ENCODE results near the gene PDPK1. TPM values are rescaled to one million over a fixed set of nuclear protein-coding genes. Genes with fewer than 3 reads are reported as not detected.
"Not testable (repeated sequence)": the region's sequence is repeated elsewhere in the genome, so short reads cannot be mapped to it uniquely, and the experiment has no call there.

The PDPK1 gene
- total RNA-seq, 1 donor from 2014 or later: 22.4 TPM

GRCh38 chr16:2523801-2524231 is 14.0 kb upstream of the PDPK1 start:
- DNase-seq (ENCODE audit: low read depth): no peak

- no peak for DNase-seq (ENCODE audit: low read depth)
Observed at GRCh38 chr16:2524339-2524938, 13.4 kb upstream of the PDPK1 start.

- DNase-seq (ENCODE audit: low read depth): no peak
Observed at GRCh38 chr16:2526135-2526534, 11.7 kb upstream of the PDPK1 start.

DNA sequence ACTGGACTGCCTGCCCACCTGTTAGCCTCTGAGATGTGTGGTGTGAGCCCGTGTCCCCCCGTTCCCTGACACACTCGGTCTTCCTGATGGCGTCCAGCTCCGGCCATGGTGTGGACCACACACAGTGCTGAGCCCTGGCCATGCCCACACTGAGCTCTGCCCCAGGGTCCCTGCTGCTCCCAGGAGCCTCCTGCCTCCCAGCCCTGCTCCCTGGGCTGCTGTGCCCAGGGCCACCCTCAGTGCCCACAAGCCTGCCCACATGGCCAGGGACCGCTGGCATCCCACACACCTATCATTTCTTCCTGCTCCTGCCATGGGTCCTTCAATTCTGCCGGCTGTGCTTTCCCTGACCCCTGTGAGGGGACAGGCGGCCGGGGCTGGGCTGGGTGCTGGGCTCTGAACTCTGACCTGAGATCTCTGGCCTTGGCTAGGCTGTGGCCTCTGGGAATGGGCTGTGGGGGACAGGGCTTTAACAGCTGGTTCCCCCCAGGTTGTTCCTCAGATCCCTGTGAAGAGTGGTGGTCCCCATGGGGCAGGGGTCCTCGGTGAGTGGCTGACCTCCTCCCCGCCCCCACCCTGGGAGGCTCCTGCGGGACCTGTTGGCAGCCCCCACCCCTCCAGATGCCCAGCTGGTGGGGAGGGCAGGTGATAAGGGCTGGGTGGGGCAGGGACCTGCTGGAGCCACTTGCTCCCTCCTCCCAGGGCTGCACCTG is 10.6 kb upstream of the PDPK1 start:
- DNase-seq (ENCODE audit: low read depth): no peak

GRCh38 chr16:2527784-2528100 is 10.1 kb upstream of the PDPK1 start:
- DNase-seq (ENCODE audit: low read depth): no peak

DNA sequence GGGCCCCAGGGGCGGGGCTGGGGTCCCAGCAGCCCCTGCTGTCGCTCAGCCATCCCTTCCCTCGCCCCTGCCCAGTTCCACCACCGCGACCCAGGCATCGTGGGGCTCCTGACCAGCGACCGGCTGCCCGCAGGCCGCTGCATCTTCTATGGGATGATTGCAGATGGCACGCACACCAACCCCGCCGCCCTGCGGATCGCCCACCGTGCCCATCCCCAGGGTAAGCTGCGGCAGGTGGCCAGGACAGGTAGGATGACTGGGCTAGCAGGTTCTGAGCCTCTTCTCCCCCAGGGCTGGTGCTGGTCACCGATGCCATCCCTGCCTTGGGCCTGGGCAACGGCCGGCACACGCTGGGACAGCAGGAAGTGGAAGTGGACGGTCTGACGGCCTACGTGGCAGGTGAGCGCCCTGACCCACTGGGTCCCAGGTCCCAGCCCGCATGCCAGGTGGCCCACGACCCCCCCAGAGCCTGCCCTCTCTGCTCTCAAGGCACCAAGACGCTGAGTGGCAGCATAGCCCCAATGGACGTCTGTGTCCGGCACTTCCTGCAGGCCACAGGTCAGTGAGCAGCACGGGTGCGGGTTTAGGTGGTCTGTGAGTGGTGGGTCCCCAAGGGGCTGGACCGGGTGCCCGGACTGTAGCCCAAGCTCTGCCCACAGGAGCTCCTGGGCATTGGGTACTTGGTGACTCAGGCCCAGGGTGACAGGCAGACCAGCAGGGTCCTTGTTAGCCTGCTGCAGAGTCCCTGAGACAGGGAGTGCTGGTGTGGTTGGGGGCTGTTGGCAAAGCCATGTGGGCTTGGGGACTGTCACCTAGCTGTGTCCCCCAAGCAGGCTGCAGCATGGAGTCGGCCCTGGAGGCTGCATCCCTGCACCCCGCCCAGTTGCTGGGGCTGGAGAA is 9.4 kb upstream of the PDPK1 start:
- no peak for DNase-seq (ENCODE audit: low read depth)

DNA sequence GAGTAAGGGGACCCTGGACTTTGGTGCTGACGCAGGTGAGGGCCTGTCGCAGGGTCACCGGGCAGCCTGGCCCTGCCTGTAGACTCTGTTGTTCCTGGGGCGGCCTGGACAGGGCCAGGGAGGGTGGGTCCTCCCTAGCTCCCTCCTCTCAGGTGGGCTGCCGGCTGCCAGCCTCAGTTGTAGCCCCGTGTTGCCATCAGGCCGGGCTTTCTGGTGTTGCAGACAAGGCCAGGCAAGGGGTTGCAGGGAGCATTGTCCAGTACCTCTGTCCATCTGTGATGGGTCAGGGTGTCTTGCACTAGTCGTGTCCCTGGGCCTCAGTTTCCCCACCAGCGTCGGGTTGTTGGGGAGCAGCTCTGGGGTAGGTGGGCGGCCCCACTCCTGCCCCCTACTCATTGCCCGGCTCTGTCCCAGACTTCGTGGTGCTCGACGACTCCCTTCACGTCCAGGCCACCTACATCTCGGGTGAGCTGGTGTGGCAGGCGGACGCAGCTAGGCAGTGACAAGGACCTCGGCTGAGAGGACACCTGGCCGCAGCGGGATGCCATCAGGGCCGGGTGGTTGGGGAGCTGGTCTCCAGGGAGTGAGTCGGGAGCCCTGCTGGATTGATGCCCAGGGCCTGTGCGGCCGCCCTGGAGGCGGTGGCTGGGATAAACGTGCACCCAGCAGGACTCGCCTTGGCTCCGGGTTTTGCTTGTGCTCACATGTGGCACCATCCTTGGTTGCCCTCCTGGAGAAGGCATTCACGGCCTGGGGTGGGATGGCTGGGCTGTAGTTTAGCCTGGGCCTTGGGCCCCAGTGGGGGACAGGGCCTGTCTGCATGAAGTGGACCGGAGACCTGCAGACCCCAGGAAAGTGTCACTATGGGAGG is 8.5 kb upstream of the PDPK1 start:
- DNase-seq (ENCODE audit: low read depth): no peak

DNA sequence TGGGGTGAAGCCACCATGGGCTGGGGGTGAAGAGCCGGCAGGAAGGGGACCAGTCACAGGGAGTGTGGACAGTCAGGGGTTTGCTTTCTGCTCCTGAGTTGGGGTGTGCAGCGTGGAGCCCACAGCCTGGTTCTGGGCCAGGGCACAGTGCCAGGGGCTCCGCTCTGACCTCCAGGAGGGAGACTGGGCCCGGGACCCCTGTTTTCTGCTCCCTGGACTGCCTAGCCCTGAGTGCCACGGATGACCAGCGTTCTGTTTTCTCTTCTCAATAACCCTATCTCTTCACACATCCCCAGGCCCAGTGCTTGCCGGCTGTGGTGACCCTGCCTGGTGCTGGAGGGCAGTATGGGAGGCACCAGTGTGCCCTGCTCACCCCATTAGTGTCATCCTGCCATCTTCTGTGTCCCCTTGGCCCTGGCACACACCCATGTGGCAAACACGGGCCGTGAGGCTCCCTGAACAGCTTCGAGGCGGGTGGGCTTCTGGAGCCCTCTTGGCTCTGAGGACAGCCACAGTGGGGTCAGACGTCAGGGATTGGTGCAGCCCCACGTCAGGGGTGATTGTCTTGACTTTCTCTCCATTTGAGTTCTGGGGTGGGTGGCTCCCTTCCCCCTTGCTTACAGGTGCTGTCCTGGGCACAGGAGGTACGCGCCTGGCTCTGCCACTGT is 7.7 kb upstream of the PDPK1 start:
- no peak for DNase-seq (ENCODE audit: low read depth)

- no peak for DNase-seq (ENCODE audit: low read depth)
Observed at GRCh38 chr16:2530629-2531318, 7.0 kb upstream of the PDPK1 start.

DNA sequence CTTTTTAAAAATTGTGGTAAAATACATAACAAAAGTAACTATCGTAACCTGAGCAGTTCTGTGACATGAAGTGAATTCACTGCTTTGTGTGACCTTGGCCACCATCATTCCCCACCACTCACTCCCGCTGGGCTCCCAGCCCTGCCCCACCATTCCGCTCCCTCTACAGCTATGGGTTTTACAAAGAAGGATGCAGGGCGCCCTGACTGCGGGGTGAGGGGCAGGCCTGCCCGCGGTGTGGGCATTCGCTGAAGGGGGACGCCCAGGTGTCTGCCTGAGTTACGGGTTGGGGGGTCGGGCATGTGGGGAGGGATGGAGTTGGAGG is 6.5 kb upstream of the PDPK1 start, which contains the start of gene CEMP1:
TSS of gene CEMP1 (minus strand) at position 38 of the 325 bp plus-strand sequence. CDS start 335 bp downstream, outside the sequence.
- no peak for DNase-seq (ENCODE audit: low read depth)

DNA sequence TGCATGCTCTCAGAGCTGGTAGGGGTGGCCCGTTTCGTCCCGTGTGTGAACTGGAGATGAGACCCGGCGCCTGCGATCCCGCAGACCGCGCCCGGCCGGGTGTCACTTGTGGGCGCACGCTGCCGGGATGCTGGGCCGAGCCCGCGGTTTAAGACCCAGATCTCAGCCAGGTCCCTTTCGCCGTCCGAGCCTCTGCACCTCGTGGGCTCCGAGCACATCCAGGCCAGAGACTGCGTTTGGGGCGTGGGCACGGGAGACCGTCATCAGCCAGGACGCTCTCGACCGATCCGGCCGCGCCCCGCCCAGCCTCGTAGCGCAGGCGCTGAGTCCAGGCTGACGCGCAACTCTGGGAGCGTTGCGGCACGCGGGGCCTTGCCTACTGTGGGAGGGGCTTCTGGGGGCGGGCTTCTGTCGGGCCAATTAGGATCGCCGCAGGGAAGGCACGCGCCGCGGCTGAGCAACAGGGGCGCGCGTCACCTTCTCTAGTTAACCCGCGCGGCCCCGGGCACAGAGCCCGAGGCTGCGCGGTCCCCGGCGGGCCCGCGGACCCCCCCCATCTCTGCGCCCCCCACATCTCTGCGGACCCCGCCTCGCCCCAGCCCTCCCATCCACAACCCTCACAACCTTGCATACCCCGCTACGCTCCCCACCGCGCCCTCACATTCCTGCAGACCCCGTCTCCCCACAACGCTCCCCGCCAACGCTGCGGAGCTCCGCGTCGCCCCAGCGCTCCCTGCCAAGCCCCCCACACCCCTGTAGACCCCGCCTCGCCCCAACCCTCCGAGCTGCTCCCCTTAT is 5.9 kb upstream of the PDPK1 start:
- peak; percentile 97 for DNase-seq (ENCODE audit: low read depth)

DNA sequence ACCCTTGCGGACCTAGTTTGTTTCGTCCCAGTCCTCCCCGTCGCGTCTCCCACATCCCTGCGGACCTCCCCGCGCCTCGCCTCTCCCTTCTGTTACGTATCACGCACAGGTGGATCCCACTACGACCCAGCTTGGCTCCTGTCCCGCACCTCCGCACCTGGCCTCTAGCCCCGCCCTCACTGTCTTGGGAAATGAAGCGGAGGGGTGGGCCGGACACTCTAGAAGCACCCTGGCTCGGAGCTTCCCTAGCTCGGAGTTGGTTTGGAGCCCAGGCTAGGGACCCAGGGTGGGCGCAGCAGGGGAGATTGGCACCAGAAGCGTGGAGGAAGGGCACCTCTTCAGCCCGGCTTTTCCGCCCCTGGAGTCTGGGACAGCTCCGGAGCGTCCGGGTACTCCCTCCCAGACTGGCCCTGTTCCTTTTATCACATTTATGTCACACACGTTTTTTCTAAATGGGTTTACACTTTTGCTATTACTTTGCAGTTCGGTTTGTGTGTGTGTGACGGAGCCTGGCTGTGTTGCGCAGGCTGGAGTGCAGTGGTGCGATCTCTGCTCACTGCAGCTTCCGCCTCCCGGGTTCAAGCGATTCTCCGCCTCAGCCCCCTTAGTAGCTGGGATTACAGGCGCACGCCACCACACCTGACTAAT is 5.2 kb upstream of the PDPK1 start:
- peak; percentile 42 for DNase-seq (ENCODE audit: low read depth)

GRCh38 chr16:2533142-2533755 is 4.6 kb upstream of the PDPK1 start:
- DNase-seq (ENCODE audit: low read depth): not testable (repeated sequence)

DNA sequence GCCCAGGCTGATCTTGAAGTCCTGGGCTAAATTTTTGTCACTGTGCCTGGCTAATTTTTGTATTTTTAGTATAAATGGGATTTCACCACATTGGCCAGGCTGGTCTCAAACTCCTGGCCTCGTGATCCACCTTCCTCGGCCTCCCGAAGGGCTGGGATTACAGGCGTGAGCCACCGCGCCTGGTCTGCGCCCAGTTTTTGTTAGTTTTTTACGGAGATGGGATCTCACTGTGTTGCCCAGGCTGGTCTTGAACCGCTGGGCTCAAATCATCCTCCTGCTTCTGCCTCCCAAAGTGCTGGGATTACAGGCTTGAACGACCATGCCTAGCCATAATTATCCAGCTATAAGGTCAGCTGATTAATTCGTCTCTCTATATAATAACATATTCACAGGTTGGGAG is 3.9 kb upstream of the PDPK1 start:
- no peak for DNase-seq (ENCODE audit: low read depth)

- DNase-seq (ENCODE audit: low read depth): not testable (repeated sequence)
Observed at GRCh38 chr16:2534335-2534734, 3.5 kb upstream of the PDPK1 start.

- DNase-seq (ENCODE audit: low read depth): peak; percentile 74
Observed at GRCh38 chr16:2535625-2536013, 2.2 kb upstream of the PDPK1 start.

GRCh38 chr16:2539192-2539844 is 1.5 kb downstream of the PDPK1 start:
- not testable (repeated sequence) for DNase-seq (ENCODE audit: low read depth)
